ENCODE results near the gene TRABD. TPM values are rescaled to one million over a fixed set of nuclear protein-coding genes. Genes with fewer than 3 reads are reported as not detected.

Gene TRABD
- total RNA-seq, 1 experiment from 2014 or later = 33.5 TPM

DNA sequence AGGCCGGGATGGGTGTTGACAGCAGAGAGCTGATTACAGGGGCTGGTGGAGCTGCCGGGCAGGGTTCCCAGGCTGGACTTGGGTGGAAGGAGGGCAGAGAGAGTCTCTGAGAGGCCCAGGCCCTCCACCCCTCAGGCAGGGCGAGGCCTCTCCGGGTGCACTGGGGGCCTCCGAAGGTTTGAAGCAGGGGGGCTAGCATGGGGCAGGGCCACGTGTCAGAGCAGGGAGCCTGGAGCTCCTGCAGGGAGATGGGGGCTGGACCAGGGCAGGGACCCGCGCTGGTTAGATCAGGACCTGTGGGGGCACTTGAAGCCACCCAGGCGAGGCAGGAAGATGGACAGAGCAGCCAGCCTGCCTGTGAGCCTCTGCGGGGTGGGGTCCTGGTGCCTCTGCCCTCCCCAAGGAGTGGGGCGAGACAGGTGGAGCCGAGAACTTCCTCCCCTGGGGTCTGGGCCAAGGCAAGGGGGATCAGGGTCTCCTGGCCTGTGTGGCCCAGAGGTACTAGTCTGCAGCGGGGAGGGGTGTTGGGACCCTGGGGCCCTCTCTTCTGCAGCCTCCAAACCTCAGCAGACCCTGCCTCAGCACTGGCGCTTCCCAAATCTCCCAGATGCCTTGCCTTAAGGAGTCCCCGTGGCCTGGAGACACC, 14.3 kb upstream of the TRABD start:
- peak overlapping the region; percentile 64 for H3K27ac Mint-ChIP-seq (ENCODE audit: unreplicated experiment)
- Histone ChIP-seq H3K36me3 (ENCODE audit: control insufficient read depth, insufficient read depth, low read length) (no peaks in the 10 kb centered on the region), H3K27me3 (replicated peaks; ENCODE audit: control insufficient read depth, insufficient read depth, low read length) (no peaks in the 10 kb centered on the region), H3K4me1 (peaks cover 11% of the 10 kb centered on the region; the same call in 1 of the 2 replicates), H3K9me3 (no peaks in the 10 kb centered on the region), H3K4me3 (ENCODE audit: low read depth, low read length) (no peak overlapping the region)
- no peak for DNase-seq
- BruUV-seq (replicated peaks) = no TSS peak
- ChIA-PET POLR2A (no interaction called here), CTCF (no interaction called here)
- H3K9me3 Mint-ChIP-seq (ENCODE audit: unreplicated experiment) = no peaks in the 10 kb centered on the region
- H3K36me3 Mint-ChIP-seq (ENCODE audit: insufficient read depth, unreplicated experiment) = no peaks in the 10 kb centered on the region
- intact Hi-C loops (cut with micrococcal nuclease; ENCODE audit: unreplicated experiment) = no loop called here
- H3K4me1 Mint-ChIP-seq (ENCODE audit: low read depth, unreplicated experiment) = peaks cover 6% of the 10 kb centered on the region
- peaks cover 11% of the 10 kb centered on the region for H3K27me3 Mint-ChIP-seq (ENCODE audit: insufficient read depth, unreplicated experiment)
- peak overlapping the region; percentile 78 for H3K4me3 Mint-ChIP-seq (ENCODE audit: unreplicated experiment)
- TF ChIP-seq, protein P1, sequence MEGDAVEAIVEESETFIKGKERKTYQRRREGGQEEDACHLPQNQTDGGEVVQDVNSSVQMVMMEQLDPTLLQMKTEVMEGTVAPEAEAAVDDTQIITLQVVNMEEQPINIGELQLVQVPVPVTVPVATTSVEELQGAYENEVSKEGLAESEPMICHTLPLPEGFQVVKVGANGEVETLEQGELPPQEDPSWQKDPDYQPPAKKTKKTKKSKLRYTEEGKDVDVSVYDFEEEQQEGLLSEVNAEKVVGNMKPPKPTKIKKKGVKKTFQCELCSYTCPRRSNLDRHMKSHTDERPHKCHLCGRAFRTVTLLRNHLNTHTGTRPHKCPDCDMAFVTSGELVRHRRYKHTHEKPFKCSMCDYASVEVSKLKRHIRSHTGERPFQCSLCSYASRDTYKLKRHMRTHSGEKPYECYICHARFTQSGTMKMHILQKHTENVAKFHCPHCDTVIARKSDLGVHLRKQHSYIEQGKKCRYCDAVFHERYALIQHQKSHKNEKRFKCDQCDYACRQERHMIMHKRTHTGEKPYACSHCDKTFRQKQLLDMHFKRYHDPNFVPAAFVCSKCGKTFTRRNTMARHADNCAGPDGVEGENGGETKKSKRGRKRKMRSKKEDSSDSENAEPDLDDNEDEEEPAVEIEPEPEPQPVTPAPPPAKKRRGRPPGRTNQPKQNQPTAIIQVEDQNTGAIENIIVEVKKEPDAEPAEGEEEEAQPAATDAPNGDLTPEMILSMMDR (IDR thresholded peaks at IDR 0.05; ENCODE audit: insufficient read depth in 1 of 2, low read depth in 1 of 2, low read length in 1 of 2, severe bottlenecking in 1 of 2, unreplicated experiment in 1 of 2) = no peak

DNA sequence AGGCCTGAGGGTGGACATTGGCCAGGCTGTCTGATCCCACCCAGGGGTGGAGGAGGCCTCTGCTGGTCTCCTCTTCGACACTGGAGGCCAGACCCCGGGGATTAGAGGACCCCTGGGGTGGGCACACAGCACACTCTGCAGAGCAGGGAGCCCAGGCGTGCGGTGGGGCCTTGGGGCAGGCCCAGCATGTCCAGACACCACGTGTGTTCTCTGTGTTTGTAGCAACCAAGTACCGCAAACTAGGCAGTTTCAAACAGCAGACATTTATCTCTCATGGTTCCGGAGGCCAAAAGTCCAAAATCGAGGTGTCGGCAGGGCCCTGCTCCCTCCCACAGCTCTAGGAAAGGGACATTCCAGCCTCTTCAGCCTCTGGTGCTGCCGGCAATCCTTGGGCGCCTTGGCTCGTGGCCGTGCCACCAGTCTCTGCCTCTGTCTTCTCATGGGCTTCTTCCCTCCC, 13.7 kb upstream of the TRABD start:
- H3K9me3 Mint-ChIP-seq (ENCODE audit: unreplicated experiment) = no peaks in the 10 kb centered on the region
- no peak overlapping the region for H3K27ac Mint-ChIP-seq (ENCODE audit: unreplicated experiment)
- Histone ChIP-seq H3K9me3 (no peaks in the 10 kb centered on the region), H3K27me3 (replicated peaks; ENCODE audit: control insufficient read depth, insufficient read depth, low read length) (no peaks in the 10 kb centered on the region), H3K4me1 (peaks cover 11% of the 10 kb centered on the region; the same call in 1 of the 2 replicates), H3K36me3 (ENCODE audit: control insufficient read depth, insufficient read depth, low read length) (no peaks in the 10 kb centered on the region), H3K4me3 (ENCODE audit: low read depth, low read length) (no peak overlapping the region)
- intact Hi-C loops (cut with micrococcal nuclease; ENCODE audit: unreplicated experiment) = no loop called here
- BruUV-seq (replicated peaks) = no TSS peak
- POLR2A ChIA-PET = no interaction called here
- no peak for DNase-seq
- no peaks in the 10 kb centered on the region for H3K36me3 Mint-ChIP-seq (ENCODE audit: insufficient read depth, unreplicated experiment)
- TF ChIP-seq, protein P1 (IDR thresholded peaks at IDR 0.05; ENCODE audit: insufficient read depth in 1 of 2, low read depth in 1 of 2, low read length in 1 of 2, severe bottlenecking in 1 of 2, unreplicated experiment in 1 of 2) = no peak
- peaks cover 11% of the 10 kb centered on the region for H3K27me3 Mint-ChIP-seq (ENCODE audit: insufficient read depth, unreplicated experiment)
- peaks cover 6% of the 10 kb centered on the region for H3K4me1 Mint-ChIP-seq (ENCODE audit: low read depth, unreplicated experiment)
- CTCF ChIA-PET = interaction anchor here (0.6 kb wide), 1 partner anchor 384 kb away, joined by 3 read pairs; no protein-coding TSS in a partner anchor
- peak overlapping the region; percentile 23 for H3K4me3 Mint-ChIP-seq (ENCODE audit: unreplicated experiment)

DNA sequence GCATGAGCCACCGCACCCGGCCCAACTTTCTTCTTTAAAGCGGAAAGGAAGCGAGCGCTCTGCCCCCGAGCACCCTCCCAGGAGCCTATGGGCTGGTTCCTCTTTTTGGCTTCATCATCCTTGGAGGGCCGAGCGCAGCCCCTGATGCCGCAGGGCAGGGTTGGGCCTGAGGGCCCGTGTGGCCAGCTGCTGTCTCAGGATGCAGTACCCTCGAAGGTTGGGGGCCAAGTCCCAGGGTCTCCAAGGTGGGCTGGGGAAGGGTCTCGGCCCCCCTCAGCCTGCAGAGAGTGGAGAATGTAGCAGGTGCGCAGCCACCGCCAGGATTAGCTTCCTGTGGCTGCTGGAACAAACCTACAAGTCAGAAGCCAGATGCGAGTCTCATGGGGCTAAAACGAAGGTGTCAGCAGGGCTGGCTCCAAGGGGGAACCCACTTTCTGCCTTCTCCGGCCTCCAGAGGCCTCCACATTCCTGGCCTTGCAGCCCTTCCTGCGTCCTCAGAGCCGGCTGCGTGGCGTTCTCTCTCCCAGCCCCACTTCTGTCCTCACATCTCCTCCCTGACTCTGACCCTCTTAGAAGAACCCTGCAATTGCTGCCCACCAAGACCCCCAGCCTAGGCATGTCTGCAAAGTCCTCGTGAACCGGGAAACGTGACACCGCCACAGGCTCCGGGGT, 12.3 kb upstream of the TRABD start:
- ChIA-PET CTCF (no interaction called here), POLR2A (no interaction called here)
- Mint-ChIP-seq H3K27me3 (ENCODE audit: insufficient read depth, unreplicated experiment) (peaks cover 7% of the 10 kb centered on the region), H3K27ac (ENCODE audit: unreplicated experiment) (no peak overlapping the region), H3K36me3 (ENCODE audit: insufficient read depth, unreplicated experiment) (no peaks in the 10 kb centered on the region), H3K9me3 (ENCODE audit: unreplicated experiment) (no peaks in the 10 kb centered on the region), H3K4me3 (ENCODE audit: unreplicated experiment) (no peak overlapping the region), H3K4me1 (ENCODE audit: low read depth, unreplicated experiment) (no peaks in the 10 kb centered on the region)
- peaks cover 11% of the 10 kb centered on the region; the same call in 1 of the 2 replicates for H3K4me1 ChIP-seq
- no TSS peak for BruUV-seq (replicated peaks)
- TF ChIP-seq, protein P1 (IDR thresholded peaks at IDR 0.05; ENCODE audit: insufficient read depth in 1 of 2, low read depth in 1 of 2, low read length in 1 of 2, severe bottlenecking in 1 of 2, unreplicated experiment in 1 of 2) = no peak
- no peaks in the 10 kb centered on the region for H3K36me3 ChIP-seq (ENCODE audit: control insufficient read depth, insufficient read depth, low read length)
- no peak overlapping the region for H3K4me3 ChIP-seq (ENCODE audit: low read depth, low read length)
- intact Hi-C loops (cut with micrococcal nuclease; ENCODE audit: unreplicated experiment) = no loop called here
- H3K27me3 ChIP-seq (replicated peaks; ENCODE audit: control insufficient read depth, insufficient read depth, low read length) = no peaks in the 10 kb centered on the region
- H3K9me3 ChIP-seq = no peaks in the 10 kb centered on the region
- DNase-seq = no peak
